ENCODE data around the gene ATRN. TPM values are rescaled to one million over a fixed set of nuclear protein-coding genes. Genes with fewer than 3 reads are reported as not detected.
"Not testable (repeated sequence)": the region's sequence is repeated elsewhere in the genome, so short reads cannot be mapped to it uniquely, and the experiment has no call there.

The ATRN gene
- total and polyA plus RNA-seq, 2 donors (not counting 1 experiment from before 2014, with no cell fraction given) = 5.8 to 19.5 TPM

- Mint-ChIP-seq H3K9me3 (ENCODE audit: insufficient read depth) (no peaks in the 10 kb centered on the region), H3K4me1 (no peaks in the 10 kb centered on the region), H3K27me3 (no peaks in the 10 kb centered on the region), H3K27ac (no peak overlapping the region), H3K4me3 (no peak overlapping the region)
- Histone ChIP-seq H2AFZ (ENCODE audit: insufficient read depth, low read depth, low read length, poor library complexity, severe bottlenecking) (no peak overlapping the region), H3K4me3 (ENCODE audit: control extremely low read depth in 1 of 5, extremely low read depth in 1 of 5, insufficient read depth in 1 of 5, low read depth in 2 of 5, low read length in 4 of 5) (no peak overlapping the region), H3K4me1 (ENCODE audit: control insufficient read depth in 2 of 2, insufficient read depth in 2 of 2, low read length in 2 of 2) (no peaks in the 10 kb centered on the region), H3K9me3 (ENCODE audit: control extremely low read depth in 1 of 3, control insufficient read depth in 2 of 3, insufficient read depth in 1 of 3, low read length in 2 of 3) (no peaks in the 10 kb centered on the region), H3K36me3 (replicated peaks in 1 of 2; ENCODE audit: control extremely low read depth in 1 of 2, control insufficient read depth in 1 of 2, extremely low read depth in 1 of 2, insufficient read depth in 2 of 2, low read length in 1 of 2) (peaks cover 0 to 4% of the 10 kb centered on the region in 2 experiments), H3K79me2 (ENCODE audit: control insufficient read depth, insufficient read depth, low read length) (no peaks in the 10 kb centered on the region), H3K4me2 (replicated peaks; ENCODE audit: low read depth, low read length, poor library complexity, severe bottlenecking) (no peak overlapping the region), H3K9ac (ENCODE audit: low read length) (no peak overlapping the region), H3K27ac (ENCODE audit: low read length in 2 of 2) (no peak overlapping the region), H4K20me1 (ENCODE audit: control insufficient read depth, insufficient read depth, low read length, poor library complexity, severe bottlenecking) (no peaks in the 10 kb centered on the region), H3K27me3 (replicated peaks in 1 of 4; ENCODE audit: control extremely low read depth in 1 of 4, control insufficient read depth in 3 of 4, insufficient read depth in 4 of 4, low read length in 3 of 4) (no peaks in the 10 kb centered on the region)
- DNase-seq (no peak), ATAC-seq (ENCODE audit: low read depth) (no peak)
- 100% methylated on average over 2 of the region's 3 CpGs for WGBS (ENCODE audit: insufficient coverage)
- intact Hi-C loops (cut with micrococcal nuclease) = no loop called here
- TF ChIP-seq EZH2 (IDR thresholded peaks at IDR 0.05; ENCODE audit: borderline replicate concordance, insufficient read depth, low read depth, low read length, poor library complexity, severe bottlenecking) = no peak
- TF ChIP-seq CTCF (IDR thresholded peaks at IDR 0.05) = no peak
- POLR2A ChIA-PET = no interaction called here
- CTCF ChIA-PET = interaction anchor here (0.7 kb wide), 1 partner anchor 181 kb away, joined by 3 read pairs; no protein-coding TSS in a partner anchor
Observed at GRCh38 chr20:3532089-3532615, 61.3 kb downstream of the ATRN start.

GRCh38 chr20:3537733-3538132 lies 66.9 kb downstream of the ATRN start:
- DNase-seq; H4K20me1 ChIP-seq (ENCODE audit: control insufficient read depth, insufficient read depth, low read length, poor library complexity, severe bottlenecking); H3K79me2 ChIP-seq (ENCODE audit: control insufficient read depth, insufficient read depth, low read length); H3K27me3 Mint-ChIP-seq; H3K27me3 ChIP-seq (replicated peaks in 1 of 4; ENCODE audit: control extremely low read depth in 1 of 4, control insufficient read depth in 3 of 4, insufficient read depth in 4 of 4, low read length in 3 of 4); H3K4me1 ChIP-seq (ENCODE audit: control insufficient read depth in 2 of 2, insufficient read depth in 2 of 2, low read length in 2 of 2); H3K27ac ChIP-seq (ENCODE audit: low read length in 2 of 2); H2AFZ ChIP-seq (ENCODE audit: insufficient read depth, low read depth, low read length, poor library complexity, severe bottlenecking); H3K9me3 Mint-ChIP-seq (ENCODE audit: insufficient read depth); H3K9me3 ChIP-seq (ENCODE audit: control extremely low read depth in 1 of 3, control insufficient read depth in 2 of 3, insufficient read depth in 1 of 3, low read length in 2 of 3); H3K4me2 ChIP-seq (replicated peaks; ENCODE audit: low read depth, low read length, poor library complexity, severe bottlenecking); H3K4me3 Mint-ChIP-seq; H3K9ac ChIP-seq (ENCODE audit: low read length); H3K4me1 Mint-ChIP-seq; H3K4me3 ChIP-seq (ENCODE audit: control extremely low read depth in 1 of 5, extremely low read depth in 1 of 5, insufficient read depth in 1 of 5, low read depth in 2 of 5, low read length in 4 of 5); CTCF ChIA-PET; POLR2A ChIA-PET; intact Hi-C loops (cut with micrococcal nuclease); ATAC-seq (ENCODE audit: low read depth); H3K36me3 ChIP-seq (replicated peaks in 1 of 2; ENCODE audit: control extremely low read depth in 1 of 2, control insufficient read depth in 1 of 2, extremely low read depth in 1 of 2, insufficient read depth in 2 of 2, low read length in 1 of 2); H3K27ac Mint-ChIP-seq: not testable (repeated sequence)
- WGBS (ENCODE audit: insufficient coverage) = no CpG with 5 or more reads among the region's 1 CpG

Measured in B cell (primary cell).